HPDE6-E6E7 (cell line): ENCODE data around the gene LIN9.
"Not testable (repeated sequence)": the region's sequence is repeated elsewhere in the genome, so short reads cannot be mapped to it uniquely, and the experiment has no call there.

Source experiments
- DNase-seq: peaks from one replicate; pipeline ENCODE4 v3.0.0; 2011; ENCODE audit warnings: missing footprints; ENCODE audit errors: extremely low spot score

LIN9 gene

DNA sequence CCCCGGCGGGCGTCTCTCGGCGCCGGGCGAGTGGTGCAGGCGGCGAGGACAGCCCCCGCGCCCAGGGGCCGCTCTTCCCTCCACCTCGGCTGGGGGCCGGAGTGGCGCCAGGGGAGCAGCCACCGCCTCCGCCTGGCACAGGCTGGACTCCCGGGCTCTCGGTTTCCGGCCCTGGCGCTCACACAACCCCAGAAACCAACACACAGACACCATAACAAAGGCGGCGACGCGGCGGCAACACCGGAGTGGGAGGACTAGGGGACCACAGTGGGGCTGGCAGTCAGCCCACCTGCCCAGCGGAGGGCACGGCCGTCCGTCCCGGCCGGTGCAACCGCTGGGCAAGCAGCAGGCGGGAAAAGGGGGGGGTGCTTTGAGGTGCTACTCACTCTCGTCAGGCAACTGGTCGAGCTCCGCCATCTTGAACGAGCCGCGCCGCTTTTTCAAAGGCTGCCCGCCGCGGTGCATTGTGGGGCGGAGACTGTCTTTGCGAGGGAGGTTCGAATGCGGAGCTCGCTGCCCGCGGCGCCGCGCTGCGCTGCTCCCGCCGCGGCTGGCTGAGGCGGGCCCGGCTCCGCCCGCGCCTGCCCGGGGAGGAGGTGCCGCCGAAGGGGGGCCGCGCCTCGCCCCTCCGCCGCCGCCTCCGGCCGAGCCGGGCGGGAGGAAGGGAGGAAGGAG lies at the start of gene LIN9:
TSS of gene LIN9 (minus strand) at position 442 of the 675 bp plus-strand sequence. CDS start at position 417, 25 bp downstream.
- DNase-seq: peak; percentile 80

GRCh38 chr1:226357416-226357815 lies 48.5 kb upstream of the LIN9 start:
- no peak for DNase-seq

DNA sequence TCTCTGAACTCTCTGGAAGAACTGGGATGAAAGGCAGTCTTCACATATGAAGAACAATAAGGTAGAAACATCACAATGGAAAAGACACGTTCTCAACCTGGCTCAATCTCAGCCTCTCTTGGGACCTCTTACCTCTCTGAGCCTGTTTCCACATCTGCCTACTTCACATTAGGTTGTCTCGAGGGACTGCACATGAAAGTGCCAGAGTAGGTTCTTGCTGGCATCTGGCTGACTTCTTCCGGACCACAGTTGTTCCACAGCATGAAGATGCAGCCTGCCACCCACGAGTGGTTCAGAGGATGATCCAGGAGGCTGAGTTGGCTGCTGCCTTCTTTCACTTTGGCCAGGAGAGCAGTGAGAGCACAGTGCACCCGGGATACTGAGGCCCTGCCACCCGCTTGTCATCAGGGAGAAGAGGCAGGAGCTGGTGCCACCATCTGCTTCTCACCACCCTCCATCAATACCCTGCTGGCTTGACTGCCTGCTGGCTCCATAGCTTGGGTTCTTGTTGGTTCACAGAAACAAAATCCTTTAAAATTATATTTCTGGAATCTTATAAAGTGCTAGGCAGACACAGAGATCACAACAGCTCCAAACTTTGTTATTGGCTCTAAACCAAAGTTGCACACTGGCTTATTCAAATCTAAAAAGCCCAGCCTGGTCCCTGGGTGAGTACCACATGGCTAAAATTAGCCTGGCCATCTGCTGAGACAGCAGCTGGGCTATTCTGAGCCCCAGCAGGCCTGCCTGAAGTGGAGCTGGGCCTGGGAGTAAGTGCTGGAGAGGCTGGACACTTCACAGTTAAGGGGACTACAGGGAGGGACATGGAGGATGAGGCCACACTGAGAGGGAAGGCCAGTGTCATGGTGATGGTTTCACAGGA lies 46.9 kb upstream of the LIN9 start:
- no peak for DNase-seq

DNA sequence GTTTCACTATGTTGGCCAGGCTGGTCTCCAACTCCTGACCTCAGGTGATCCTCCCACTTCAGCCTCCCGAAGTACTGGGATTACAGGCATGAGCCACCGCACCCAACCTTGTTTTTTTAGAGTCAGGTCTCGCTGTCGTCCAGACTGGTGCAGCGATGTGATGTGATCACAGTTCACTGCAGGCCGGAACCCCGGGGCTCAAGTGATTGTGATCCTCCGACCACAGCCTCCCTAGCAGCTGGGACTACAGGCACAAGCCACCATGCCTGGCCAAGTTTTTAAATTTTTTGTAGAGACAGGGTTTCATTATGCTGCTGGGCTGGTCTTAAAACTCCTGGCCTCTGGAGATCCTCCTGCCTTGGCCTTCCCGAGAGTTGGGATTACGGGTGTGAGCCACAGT lies 46.1 kb upstream of the LIN9 start:
- DNase-seq: no peak

- no peak for DNase-seq
Observed at GRCh38 chr1:226353698-226354525, 44.9 kb upstream of the LIN9 start.

DNA sequence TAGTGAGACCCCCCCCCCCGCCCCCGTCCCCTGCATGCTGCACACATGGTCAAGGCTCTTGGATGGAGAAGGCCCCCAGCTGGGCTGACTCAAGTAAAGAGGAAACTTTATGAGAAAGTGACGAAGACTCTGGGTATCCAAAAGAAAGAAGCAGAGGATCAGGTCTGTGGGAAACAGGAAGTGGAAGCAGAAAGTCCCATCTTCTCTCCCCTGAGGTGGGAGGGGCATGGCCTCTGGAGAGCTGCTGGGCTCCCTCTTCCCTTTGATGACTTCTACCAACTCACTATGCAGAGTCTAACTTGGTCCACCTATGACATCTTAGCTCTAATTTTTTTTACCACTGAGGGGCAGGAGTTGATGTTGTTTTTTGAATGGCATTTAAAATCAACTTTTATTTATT lies 42.7 kb upstream of the LIN9 start:
- DNase-seq: no peak

GRCh38 chr1:226350519-226350865 lies 41.5 kb upstream of the LIN9 start:
- no peak for DNase-seq

- no peak for DNase-seq
Observed at GRCh38 chr1:226349801-226350518, 41.0 kb upstream of the LIN9 start.

DNA sequence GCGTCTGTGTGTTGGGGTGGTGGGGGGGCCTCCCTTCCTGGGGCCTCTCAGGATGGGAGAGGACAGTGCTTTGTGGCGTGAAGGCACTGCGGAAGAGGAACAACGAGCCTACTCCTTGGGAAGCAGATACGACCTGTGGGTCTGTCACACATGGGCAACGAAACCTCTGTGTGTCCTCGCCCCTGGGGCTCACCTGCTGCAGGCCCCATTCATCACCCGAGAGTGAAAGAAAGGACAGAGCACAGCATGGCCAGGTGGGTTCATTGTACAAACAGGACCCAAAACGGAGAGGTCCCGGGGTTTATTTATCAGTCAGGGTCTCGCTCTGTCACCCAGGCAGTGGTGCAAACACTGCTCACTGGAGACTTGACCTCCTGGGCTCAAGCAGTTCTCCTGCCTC lies 40.1 kb upstream of the LIN9 start:
- no peak for DNase-seq

DNA sequence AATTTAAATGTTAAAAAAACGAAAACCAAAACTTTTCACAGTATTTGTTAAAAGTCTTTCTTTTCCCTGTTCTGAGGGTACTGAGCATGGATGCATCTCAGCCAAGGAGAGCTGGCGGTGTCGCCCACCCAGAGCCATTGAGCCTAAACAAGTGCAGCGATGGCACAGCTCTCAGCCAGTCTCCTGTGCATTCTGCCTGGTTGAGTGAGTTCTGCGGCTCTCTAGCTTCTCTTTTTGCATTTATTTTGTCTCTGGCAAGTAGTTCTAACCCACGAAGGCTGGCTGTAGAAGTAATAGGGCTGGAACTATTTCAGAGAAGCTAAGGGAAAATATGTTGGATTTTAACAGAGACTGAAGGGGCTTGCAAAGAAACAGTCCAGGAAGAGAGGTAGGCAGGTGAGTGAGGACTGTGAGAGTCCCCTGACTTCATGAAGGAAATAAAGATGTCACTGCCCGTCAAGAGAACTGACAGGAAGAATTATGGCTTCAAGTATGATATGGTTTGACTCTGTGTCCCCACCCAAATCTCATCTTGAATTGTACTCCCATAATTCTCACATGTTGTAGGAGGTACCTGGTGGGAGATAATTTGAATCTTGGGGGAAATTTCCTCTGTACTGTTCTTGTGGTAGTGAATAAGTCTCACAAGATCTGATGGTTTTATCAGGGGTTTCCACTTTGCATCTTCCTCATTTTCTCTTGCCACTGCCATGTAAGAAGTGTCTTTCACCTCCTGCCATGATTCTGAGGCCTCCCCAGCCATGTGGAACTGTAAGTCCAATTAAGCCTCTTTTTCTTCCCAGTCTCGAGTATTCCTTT lies 35.7 kb upstream of the LIN9 start:
- DNase-seq: no peak

- no peak for DNase-seq
Observed at GRCh38 chr1:226342656-226343055, 33.7 kb upstream of the LIN9 start.

DNA sequence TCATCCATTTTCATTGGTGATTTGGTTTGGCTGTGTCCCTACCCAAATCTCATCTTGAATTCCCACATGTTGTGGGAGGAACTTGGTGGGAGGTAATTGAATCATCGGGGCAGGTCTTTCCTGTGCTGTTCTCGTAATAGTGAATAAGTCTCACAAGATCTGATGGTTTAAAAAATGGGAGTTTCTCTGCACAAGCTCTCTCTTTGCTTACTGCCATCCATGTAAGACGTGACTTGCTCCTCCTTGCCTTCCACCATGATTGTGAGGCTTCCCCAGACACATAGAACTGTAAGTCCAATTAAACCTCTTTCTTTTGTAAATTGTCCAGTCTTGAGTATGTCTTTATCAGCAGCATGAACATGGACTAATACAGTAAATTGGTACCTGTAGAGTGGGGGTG lies 31.1 kb upstream of the LIN9 start:
- not testable (repeated sequence) for DNase-seq

DNA sequence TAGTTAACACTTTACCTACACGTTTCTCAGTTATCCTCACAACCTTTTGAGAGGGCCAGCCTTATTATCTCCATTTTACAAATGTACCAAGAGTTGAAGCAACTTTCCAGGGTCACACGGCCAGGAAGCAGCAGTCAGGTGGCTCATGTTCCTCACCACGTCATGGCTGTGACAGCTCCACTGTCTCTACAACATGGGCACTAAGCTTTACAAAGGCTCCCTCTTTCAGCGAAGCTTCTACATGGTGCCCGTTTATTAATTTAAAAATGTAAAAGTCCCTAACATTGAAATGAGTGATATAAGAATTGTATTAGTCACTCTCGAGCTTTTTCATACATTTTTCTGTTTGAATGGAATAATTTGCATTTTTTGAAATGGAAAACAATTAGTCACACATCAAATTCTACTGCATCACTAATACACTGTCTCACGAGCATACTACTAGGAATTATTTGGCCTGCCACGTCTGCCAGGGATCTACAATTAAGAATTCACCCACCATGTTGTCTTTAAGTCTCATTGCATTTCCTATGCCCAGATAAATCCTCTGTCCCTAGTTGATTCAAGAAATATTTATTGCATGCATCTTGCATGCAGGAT lies 28.4 kb upstream of the LIN9 start:
- DNase-seq: no peak

- DNase-seq: no peak
Observed at GRCh38 chr1:226335661-226336060, 26.7 kb upstream of the LIN9 start.

DNA sequence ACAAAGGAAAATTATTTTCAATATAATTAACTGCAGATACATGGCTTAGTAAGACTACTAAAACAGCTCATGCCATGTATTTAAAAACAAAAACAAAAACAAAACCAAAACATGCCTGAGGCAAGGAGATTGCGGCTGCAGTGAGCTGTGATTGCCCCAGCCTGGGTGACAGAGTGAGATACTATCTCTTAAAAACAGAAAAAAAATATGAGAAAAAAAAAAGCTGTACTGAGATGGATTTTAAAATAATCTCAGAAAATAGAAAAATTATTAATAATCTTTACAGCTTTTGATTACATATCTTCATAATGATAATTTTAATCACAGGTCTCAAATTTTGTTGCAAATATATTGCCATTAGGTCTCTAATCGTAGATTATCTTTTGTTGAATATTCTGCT lies 24.0 kb upstream of the LIN9 start:
- DNase-seq: no peak

GRCh38 chr1:226329237-226329636 lies 20.3 kb upstream of the LIN9 start:
- no peak for DNase-seq

DNA sequence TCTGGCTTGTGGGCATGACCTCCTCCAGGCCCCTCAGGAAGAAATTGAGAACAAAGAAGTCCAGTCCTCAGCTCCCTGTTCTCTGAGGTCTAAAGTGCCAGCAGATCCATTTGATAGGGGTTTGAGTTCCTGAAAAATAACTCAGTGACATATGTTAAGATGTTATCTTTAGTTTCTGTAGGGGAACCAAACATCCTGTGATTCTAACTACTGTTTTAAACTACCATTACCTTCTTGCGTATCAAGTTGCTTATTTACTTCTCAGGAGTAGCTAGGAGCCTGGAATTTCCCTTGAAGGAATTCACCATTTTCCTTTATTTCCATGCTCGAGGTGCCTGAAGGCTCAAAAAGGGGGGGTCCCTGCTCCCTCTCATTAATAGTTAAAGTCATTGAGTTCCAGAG lies 18.8 kb upstream of the LIN9 start:
- no peak for DNase-seq

DNA sequence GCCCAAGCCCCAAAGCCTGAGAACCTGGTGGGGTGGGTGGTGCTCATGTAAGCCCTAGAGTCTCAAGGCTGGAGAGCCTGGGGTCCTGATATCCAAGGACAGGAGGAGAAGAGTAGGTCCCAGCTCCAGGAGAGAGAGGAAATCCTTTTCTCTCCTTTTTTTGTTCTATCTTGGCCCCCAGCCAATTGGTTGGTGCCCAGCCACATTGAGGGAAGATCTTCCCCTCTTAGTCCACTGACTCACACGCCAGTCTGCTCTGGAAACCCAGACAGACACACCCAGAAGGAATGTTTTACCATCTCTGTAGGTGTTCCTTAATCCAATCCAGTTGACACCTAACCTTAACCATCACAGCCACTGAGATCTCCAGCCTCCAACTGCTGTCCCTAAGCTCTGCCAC lies 16.2 kb upstream of the LIN9 start:
- peak; percentile 35 for DNase-seq

- no peak for DNase-seq
Observed at GRCh38 chr1:226324479-226324878, 15.5 kb upstream of the LIN9 start.

DNA sequence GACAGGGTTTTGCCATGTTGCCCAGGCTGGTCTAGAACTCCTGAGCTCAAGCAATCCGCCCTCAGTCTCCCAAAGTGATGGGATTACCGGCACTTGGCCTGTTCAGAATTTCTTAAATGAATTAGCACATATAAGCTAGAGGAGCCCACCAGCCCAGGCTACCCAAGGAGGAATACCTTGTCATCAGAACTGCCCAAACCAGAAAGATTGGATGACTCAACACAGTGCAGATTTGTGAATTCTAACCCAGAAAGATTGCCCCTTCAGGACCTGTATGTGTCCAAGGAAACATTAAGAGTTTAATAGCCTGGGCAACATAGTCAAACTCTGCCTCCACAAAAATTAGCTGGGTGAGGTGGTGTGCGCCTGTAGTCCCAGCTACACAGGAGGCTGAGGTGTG lies 14.0 kb upstream of the LIN9 start:
- DNase-seq: peak; percentile 38
